Measurements from ENCODE around the gene C1orf210. TPM values are rescaled to one million over a fixed set of nuclear protein-coding genes. Genes with fewer than 3 reads are reported as not detected.

Gene C1orf210
- polyA plus RNA-seq, 3 donors, result 0.05 TPM; not detected in 2

GRCh38 chr1:43293176-43293575 is 7.8 kb upstream of the C1orf210 start:
- Mint-ChIP-seq H3K27me3 (ENCODE audit: low read depth in 3 of 3) (peaks cover 0 to 2% (median 2%) of the 10 kb centered on the region in 3 donors), H3K9me3 (no peaks in the 10 kb centered on the region), H3K4me3 (no peak overlapping the region), H3K4me1 (no peaks in the 10 kb centered on the region), H3K27ac (no peak overlapping the region), H3K36me3 (no peaks in the 10 kb centered on the region)
- no peak overlapping the region for H3K9ac ChIP-seq (ENCODE audit: insufficient read depth, low read length, poor library complexity, severe bottlenecking)
- H3K4me1 ChIP-seq (ENCODE audit: control insufficient read depth in 1 of 2, insufficient read depth in 2 of 2, low read length in 2 of 2), result no peaks in the 10 kb centered on the region
- no peaks in the 10 kb centered on the region for H3K9me3 ChIP-seq (replicated peaks in 1 of 2; ENCODE audit: control insufficient read depth in 1 of 2, insufficient read depth in 1 of 2, low read length in 2 of 2)
- TF ChIP-seq CTCF (IDR thresholded peaks at IDR 0.05), result no peak
- no peaks in the 10 kb centered on the region for H3K36me3 ChIP-seq (replicated peaks in 1 of 2; ENCODE audit: control insufficient read depth in 1 of 2, insufficient read depth in 2 of 2, low read length in 2 of 2)
- 88% methylated on average over 2 of the region's 2 CpGs for WGBS (ENCODE audit: insufficient coverage)
- intact Hi-C loops (cut with micrococcal nuclease), result no loop called here
- no peaks in the 10 kb centered on the region for H4K20me1 ChIP-seq (ENCODE audit: insufficient read depth, low read length)
- H3K27ac ChIP-seq (ENCODE audit: low read depth in 1 of 2, low read length in 2 of 2), result no peak overlapping the region
- H3K27me3 ChIP-seq (ENCODE audit: control insufficient read depth in 2 of 2, insufficient read depth in 2 of 2, low read length in 2 of 2), result no peaks in the 10 kb centered on the region
- no peak for DNase-seq
- H3K4me2 ChIP-seq (replicated peaks; ENCODE audit: extremely low read depth, low read length, poor library complexity, severe bottlenecking), result no peak overlapping the region
- no peak overlapping the region for H2AFZ ChIP-seq (ENCODE audit: insufficient read depth, low read depth, low read length, poor library complexity, severe bottlenecking)
- no peaks in the 10 kb centered on the region for H3K79me2 ChIP-seq (ENCODE audit: insufficient read depth, low read length)
- no peak overlapping the region for H3K4me3 ChIP-seq (replicated peaks in 1 of 3; ENCODE audit: low read depth in 2 of 3, low read length in 3 of 3)

GRCh38 chr1:43292679-43293078 is 7.3 kb upstream of the C1orf210 start:
- Histone ChIP-seq H3K27me3 (ENCODE audit: control insufficient read depth in 2 of 2, insufficient read depth in 2 of 2, low read length in 2 of 2) (no peaks in the 10 kb centered on the region), H3K27ac (ENCODE audit: low read depth in 1 of 2, low read length in 2 of 2) (no peak overlapping the region), H4K20me1 (ENCODE audit: insufficient read depth, low read length) (no peaks in the 10 kb centered on the region), H3K9ac (ENCODE audit: insufficient read depth, low read length, poor library complexity, severe bottlenecking) (no peak overlapping the region), H3K4me3 (replicated peaks in 1 of 3; ENCODE audit: low read depth in 2 of 3, low read length in 3 of 3) (no peak overlapping the region), H2AFZ (ENCODE audit: insufficient read depth, low read depth, low read length, poor library complexity, severe bottlenecking) (no peak overlapping the region), H3K36me3 (replicated peaks in 1 of 2; ENCODE audit: control insufficient read depth in 1 of 2, insufficient read depth in 2 of 2, low read length in 2 of 2) (no peaks in the 10 kb centered on the region), H3K4me2 (replicated peaks; ENCODE audit: extremely low read depth, low read length, poor library complexity, severe bottlenecking) (no peak overlapping the region), H3K79me2 (ENCODE audit: insufficient read depth, low read length) (no peaks in the 10 kb centered on the region), H3K4me1 (ENCODE audit: control insufficient read depth in 1 of 2, insufficient read depth in 2 of 2, low read length in 2 of 2) (no peaks in the 10 kb centered on the region), H3K9me3 (replicated peaks in 1 of 2; ENCODE audit: control insufficient read depth in 1 of 2, insufficient read depth in 1 of 2, low read length in 2 of 2) (no peaks in the 10 kb centered on the region)
- TF ChIP-seq CTCF (IDR thresholded peaks at IDR 0.05), result no peak
- no peaks in the 10 kb centered on the region for H3K36me3 Mint-ChIP-seq
- no peak for DNase-seq
- H3K27me3 Mint-ChIP-seq (ENCODE audit: low read depth in 3 of 3), result peaks cover 0 to 2% (median 2%) of the 10 kb centered on the region in 3 donors
- H3K9me3 Mint-ChIP-seq, result no peaks in the 10 kb centered on the region
- no peak overlapping the region for H3K4me3 Mint-ChIP-seq
- H3K27ac Mint-ChIP-seq, result no peak overlapping the region
- intact Hi-C loops (cut with micrococcal nuclease), result no loop called here
- H3K4me1 Mint-ChIP-seq, result no peaks in the 10 kb centered on the region
- 55% methylated on average over 5 of the region's 5 CpGs for WGBS (ENCODE audit: insufficient coverage)

Measured in CD14-positive monocyte (primary cell).